ENCODE results near the gene HECW1.

The HECW1 gene

DNA sequence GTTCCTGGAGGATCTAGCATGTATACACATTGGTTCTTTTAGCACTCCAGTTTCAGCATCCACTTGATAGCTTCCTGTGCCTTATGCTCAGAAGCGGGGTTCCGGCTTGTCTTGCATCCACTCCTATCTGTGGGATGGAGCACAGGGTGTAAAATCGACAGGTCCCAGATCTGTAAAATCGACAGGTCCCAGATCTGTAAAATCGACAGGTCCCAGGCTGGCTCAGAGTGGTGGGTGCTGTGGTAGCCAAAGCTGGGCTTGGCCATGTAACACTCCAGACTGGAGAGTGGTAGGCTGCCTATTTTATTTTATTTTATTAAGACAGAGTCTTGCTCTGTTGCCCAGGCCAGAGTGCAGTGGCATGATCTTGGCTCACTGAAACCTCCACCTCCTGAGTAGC, 30.3 kb downstream of the HECW1 start:
- TF ChIP-seq TAF1 (IDR thresholded peaks at IDR 0.05; ENCODE audit: low read depth) (no peak), CREB1 (IDR thresholded peaks at IDR 0.05; ENCODE audit: low read depth) (no peak), TEAD4 (IDR thresholded peaks at IDR 0.05) (no peak), TCF12 (IDR thresholded peaks at IDR 0.05; ENCODE audit: low read depth) (no peak), ZBTB7A (IDR thresholded peaks at IDR 0.05; ENCODE audit: low read depth) (no peak), EGR1 (IDR thresholded peaks at IDR 0.05) (no peak), FOXM1 (IDR thresholded peaks at IDR 0.05; ENCODE audit: borderline replicate concordance, low read depth) (no peak), NFIC (IDR thresholded peaks at IDR 0.05) (no peak), EP300 (IDR thresholded peaks at IDR 0.05; ENCODE audit: borderline replicate concordance) (no peak), RAD21 (IDR thresholded peaks at IDR 0.05; ENCODE audit: low read depth) (no peak), YY1 (IDR thresholded peaks at IDR 0.05; ENCODE audit: low read depth) (no peak), CEBPB (IDR thresholded peaks at IDR 0.05) (no peak)
- TF ChIP-seq, protein P1, sequence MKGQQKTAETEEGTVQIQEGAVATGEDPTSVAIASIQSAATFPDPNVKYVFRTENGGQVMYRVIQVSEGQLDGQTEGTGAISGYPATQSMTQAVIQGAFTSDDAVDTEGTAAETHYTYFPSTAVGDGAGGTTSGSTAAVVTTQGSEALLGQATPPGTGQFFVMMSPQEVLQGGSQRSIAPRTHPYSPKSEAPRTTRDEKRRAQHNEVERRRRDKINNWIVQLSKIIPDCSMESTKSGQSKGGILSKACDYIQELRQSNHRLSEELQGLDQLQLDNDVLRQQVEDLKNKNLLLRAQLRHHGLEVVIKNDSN (IDR thresholded peaks at IDR 0.05) = no peak
- TF ChIP-seq, protein P2, sequence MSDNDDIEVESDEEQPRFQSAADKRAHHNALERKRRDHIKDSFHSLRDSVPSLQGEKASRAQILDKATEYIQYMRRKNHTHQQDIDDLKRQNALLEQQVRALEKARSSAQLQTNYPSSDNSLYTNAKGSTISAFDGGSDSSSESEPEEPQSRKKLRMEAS (IDR thresholded peaks at IDR 0.05) = no peak
- TF ChIP-seq, protein P3, sequence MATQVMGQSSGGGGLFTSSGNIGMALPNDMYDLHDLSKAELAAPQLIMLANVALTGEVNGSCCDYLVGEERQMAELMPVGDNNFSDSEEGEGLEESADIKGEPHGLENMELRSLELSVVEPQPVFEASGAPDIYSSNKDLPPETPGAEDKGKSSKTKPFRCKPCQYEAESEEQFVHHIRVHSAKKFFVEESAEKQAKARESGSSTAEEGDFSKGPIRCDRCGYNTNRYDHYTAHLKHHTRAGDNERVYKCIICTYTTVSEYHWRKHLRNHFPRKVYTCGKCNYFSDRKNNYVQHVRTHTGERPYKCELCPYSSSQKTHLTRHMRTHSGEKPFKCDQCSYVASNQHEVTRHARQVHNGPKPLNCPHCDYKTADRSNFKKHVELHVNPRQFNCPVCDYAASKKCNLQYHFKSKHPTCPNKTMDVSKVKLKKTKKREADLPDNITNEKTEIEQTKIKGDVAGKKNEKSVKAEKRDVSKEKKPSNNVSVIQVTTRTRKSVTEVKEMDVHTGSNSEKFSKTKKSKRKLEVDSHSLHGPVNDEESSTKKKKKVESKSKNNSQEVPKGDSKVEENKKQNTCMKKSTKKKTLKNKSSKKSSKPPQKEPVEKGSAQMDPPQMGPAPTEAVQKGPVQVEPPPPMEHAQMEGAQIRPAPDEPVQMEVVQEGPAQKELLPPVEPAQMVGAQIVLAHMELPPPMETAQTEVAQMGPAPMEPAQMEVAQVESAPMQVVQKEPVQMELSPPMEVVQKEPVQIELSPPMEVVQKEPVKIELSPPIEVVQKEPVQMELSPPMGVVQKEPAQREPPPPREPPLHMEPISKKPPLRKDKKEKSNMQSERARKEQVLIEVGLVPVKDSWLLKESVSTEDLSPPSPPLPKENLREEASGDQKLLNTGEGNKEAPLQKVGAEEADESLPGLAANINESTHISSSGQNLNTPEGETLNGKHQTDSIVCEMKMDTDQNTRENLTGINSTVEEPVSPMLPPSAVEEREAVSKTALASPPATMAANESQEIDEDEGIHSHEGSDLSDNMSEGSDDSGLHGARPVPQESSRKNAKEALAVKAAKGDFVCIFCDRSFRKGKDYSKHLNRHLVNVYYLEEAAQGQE (IDR thresholded peaks at IDR 0.05; ENCODE audit: low read depth) = no peak

DNA sequence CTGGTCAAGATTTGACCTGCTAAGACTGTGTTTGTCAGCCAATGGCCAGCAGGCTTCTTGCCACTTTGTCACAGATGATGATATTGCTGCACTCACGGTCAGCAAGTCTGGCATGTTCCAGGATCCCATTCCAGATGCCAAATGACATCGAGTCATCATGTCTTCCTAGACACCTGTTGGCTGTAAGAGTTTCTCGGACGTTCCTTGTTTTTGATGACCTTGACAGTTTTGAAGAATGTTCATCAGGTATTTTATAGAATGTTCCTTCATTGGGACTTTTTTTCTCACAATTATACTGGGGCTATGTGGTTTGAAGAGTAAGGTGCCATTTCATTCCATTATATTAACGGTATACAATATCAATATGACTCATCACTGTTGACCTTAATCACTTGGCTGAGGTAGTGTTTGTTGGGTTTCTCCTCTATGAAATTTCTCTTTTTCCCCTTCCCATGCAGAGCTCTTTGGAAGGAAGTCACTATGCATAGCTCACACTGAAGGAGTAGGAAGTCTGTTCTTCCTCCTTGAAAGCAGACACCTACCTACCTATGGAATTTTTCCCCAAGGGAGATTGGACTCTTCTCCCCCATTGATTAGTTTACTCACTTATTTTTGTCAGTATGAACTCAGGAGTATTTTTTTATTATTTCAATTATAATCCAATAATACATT, 31.6 kb downstream of the HECW1 start:
- TF ChIP-seq, protein P1 (IDR thresholded peaks at IDR 0.05) = no peak
- peak; percentile 19; the same call in 1 of the 2 replicates for TF ChIP-seq NFIC (IDR thresholded peaks at IDR 0.05)

DNA sequence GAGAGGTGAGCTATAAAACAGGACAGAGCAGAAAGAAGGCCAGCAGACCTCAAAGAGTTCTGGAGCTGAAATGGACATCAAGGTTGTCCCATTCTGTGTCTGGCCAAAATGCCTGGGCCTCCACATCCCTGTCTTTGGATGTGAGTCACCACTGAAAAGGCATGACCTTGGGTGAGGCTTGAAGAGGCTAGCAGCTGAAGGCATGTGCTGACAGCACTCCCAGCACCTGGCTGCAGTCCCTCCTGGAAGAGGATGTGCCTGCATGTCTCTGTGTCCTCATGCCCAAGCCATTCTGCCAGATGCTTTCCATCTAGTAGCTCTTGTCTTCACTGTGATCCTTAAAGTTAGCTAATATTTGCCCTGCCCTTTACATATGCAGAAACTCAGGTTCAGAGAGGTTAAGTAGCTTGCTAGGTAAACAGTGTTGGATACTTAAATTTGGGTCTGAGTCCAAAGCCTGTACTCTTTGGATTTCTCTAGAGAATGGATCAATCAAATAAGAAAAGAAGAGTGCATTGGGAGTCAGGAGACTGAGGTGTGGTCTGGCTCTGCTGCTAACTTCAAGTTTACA, 35.8 kb downstream of the HECW1 start:
- TF ChIP-seq YY1 (IDR thresholded peaks at IDR 0.05; ENCODE audit: low read depth) (no peak), TAF1 (IDR thresholded peaks at IDR 0.05; ENCODE audit: low read depth) (no peak), CREB1 (IDR thresholded peaks at IDR 0.05; ENCODE audit: low read depth) (no peak), FOXM1 (IDR thresholded peaks at IDR 0.05; ENCODE audit: borderline replicate concordance, low read depth) (no peak), RAD21 (IDR thresholded peaks at IDR 0.05; ENCODE audit: low read depth) (no peak), ZBTB7A (IDR thresholded peaks at IDR 0.05; ENCODE audit: low read depth) (no peak)
- TF ChIP-seq, protein P2 (IDR thresholded peaks at IDR 0.05) = no peak

DNA sequence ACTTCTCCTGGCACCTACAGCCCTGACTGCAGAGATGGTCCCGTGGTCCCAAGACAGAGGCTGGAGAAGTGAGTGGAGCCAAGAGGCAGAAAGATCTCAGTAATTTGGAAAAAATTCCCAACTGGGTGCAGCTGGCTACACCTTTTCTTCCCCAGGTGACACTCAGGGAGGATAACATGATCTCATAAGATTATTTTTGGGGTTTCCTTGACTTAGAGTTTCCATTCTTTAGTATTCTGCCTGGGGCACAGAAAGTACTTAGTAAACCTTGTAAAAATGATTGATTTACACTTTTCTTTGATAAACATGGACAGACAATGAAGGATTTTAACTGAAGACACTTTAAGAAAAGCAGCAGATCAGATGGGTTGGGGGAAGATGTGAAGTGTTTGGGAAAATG, 38.6 kb downstream of the HECW1 start:
- no peak for TF ChIP-seq RAD21 (IDR thresholded peaks at IDR 0.05; ENCODE audit: low read depth)
- TF ChIP-seq TCF12 (IDR thresholded peaks at IDR 0.05; ENCODE audit: low read depth) = no peak

DNA sequence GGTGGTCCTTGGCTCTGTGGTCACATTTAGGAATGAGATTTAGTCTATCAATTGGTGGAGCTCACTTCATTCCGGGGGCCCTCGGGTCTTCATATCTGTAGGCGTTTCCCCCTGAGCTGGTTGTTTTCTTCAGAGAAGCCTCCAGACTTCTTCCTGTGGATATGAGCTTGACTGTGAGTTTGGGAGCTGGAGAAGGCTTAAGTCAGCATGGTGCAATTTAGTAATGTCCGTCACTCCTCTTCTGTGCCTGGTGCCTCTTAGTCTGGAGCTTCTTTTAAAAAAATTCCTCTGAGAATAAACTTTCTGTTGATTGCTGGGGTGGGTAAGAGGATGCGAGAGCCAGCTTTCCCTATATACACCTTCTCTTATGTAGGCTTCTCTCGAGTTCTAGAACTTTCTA, 40.2 kb downstream of the HECW1 start:
- TF ChIP-seq, protein P1 (IDR thresholded peaks at IDR 0.05) = no peak
- TF ChIP-seq CEBPB (IDR thresholded peaks at IDR 0.05) (no peak), EGR1 (IDR thresholded peaks at IDR 0.05) (no peak), EP300 (IDR thresholded peaks at IDR 0.05; ENCODE audit: borderline replicate concordance) (no peak), CREB1 (IDR thresholded peaks at IDR 0.05; ENCODE audit: low read depth) (no peak), NFIC (IDR thresholded peaks at IDR 0.05) (no peak)

DNA sequence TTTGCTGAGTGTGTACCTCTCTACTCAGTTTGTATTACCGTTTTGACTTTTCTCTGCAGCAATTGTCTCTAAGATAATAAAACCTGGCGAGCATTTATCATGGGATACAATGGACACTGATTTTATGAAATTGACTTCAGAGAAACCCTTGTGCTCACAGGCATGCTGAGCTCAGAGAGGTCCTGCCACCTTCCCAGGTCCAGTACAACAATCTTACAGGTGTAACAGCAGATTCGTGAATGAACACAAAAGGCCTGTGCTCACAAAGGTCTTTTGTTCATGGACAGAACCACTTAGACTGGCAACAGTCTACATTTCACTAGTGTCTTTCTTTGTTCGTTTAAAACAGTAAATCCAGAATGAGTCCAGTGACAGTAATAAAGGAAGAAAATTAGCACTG, 43.2 kb downstream of the HECW1 start:
- no peak for TF ChIP-seq TEAD4 (IDR thresholded peaks at IDR 0.05)

DNA sequence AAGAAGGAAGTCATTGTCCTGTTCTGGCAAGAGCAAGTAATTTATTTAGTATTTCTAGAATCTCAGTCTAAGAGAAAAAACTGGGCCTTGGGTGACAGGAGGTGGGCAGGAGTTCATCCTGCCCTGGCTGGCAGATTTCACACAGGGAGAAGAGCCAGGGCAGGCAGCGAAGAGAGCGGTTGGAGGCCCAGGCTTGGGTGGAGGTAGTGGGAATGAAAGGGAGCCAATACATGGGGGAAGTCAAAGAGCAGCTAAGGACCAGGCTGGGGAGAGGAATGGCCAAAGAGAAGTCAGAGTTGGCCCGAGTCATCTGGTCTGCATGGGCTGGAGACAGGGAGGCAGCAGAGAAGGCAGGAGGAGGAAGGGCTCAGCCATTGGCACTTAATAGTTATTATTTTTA, 51.4 kb downstream of the HECW1 start:
- TF ChIP-seq EGR1 (IDR thresholded peaks at IDR 0.05) (no peak), TEAD4 (IDR thresholded peaks at IDR 0.05) (no peak)

DNA sequence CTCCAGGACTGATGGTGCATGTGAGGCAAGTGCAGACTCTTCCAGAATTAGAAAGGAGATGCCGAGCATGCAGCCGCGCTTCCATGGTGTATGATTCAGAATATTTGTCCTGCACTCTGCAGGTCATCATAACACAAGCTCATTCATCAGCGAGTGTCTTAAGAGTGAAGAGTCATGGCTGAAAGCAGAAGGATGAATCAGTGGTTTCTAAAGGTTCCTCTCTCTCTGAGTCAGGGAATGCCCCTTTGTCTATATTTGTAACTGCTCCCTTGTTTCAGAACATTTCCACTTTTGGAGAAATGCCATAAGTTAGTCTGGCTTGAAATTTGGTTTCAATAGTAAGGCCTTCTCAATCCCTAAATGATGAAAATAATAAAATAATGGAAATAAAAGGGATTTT, 52.3 kb downstream of the HECW1 start:
- TF ChIP-seq NFIC (IDR thresholded peaks at IDR 0.05) (no peak), TEAD4 (IDR thresholded peaks at IDR 0.05) (no peak), EGR1 (IDR thresholded peaks at IDR 0.05) (no peak), RAD21 (IDR thresholded peaks at IDR 0.05; ENCODE audit: low read depth) (no peak), ZBTB7A (IDR thresholded peaks at IDR 0.05; ENCODE audit: low read depth) (no peak), EP300 (IDR thresholded peaks at IDR 0.05; ENCODE audit: borderline replicate concordance) (no peak)
- TF ChIP-seq, protein P1 (IDR thresholded peaks at IDR 0.05) = no peak
